Activated CD4-positive, alpha-beta T cell treated with anti-CD3 and anti-CD28 coated beads, Interleukin-2, amount 50 U/mL, for 16 hours (primary cell): ENCODE measurements around the gene PGM5.

ENCODE experiments used
- DNase-seq: peaks from one replicate; pipeline ENCODE4 v3.0.0-alpha.2; 2020

The PGM5 gene

GRCh38 chr9:68443624-68444023 is 87.2 kb downstream of the PGM5 start:
- DNase-seq: no peak

- DNase-seq: no peak
Measured at GRCh38 chr9:68446836-68447235, 90.4 kb downstream of the PGM5 start.

GRCh38 chr9:68447611-68448010 is 91.2 kb downstream of the PGM5 start:
- no peak for DNase-seq

GRCh38 chr9:68454579-68455334 is 98.3 kb downstream of the PGM5 start:
- DNase-seq: no peak

GRCh38 chr9:68455451-68455850 is 99.0 kb downstream of the PGM5 start:
- no peak for DNase-seq

GRCh38 chr9:68457803-68458202 is 101.4 kb downstream of the PGM5 start:
- DNase-seq: no peak

- no peak for DNase-seq
Measured at GRCh38 chr9:68458918-68459317, 102.5 kb downstream of the PGM5 start.

GRCh38 chr9:68462105-68462775 is 105.8 kb downstream of the PGM5 start:
- no peak for DNase-seq

- DNase-seq: no peak
Measured at GRCh38 chr9:68470067-68470466, 113.7 kb downstream of the PGM5 start.

- no peak for DNase-seq
Measured at GRCh38 chr9:68470634-68471033, 114.2 kb downstream of the PGM5 start.

GRCh38 chr9:68472119-68472518 is 115.7 kb downstream of the PGM5 start:
- no peak for DNase-seq

- no peak for DNase-seq
Measured at GRCh38 chr9:68473790-68474189, 117.4 kb downstream of the PGM5 start.

- DNase-seq: no peak
Measured at GRCh38 chr9:68476422-68476821, 120.0 kb downstream of the PGM5 start.

- no peak for DNase-seq
Measured at GRCh38 chr9:68476847-68477246, 120.4 kb downstream of the PGM5 start.

GRCh38 chr9:68480807-68481206 is 124.4 kb downstream of the PGM5 start:
- no peak for DNase-seq

GRCh38 chr9:68482548-68482947 is 126.1 kb downstream of the PGM5 start:
- no peak for DNase-seq

- DNase-seq: no peak
Measured at GRCh38 chr9:68488126-68488525, 131.7 kb downstream of the PGM5 start.

GRCh38 chr9:68489646-68490045 is 133.2 kb downstream of the PGM5 start:
- DNase-seq: no peak

GRCh38 chr9:68492806-68493205 is 136.4 kb downstream of the PGM5 start:
- no peak for DNase-seq

- DNase-seq: no peak
Measured at GRCh38 chr9:68493541-68493940, 137.1 kb downstream of the PGM5 start.

GRCh38 chr9:68493958-68494577 is 137.7 kb downstream of the PGM5 start:
- no peak for DNase-seq

GRCh38 chr9:68495247-68495646 is 138.8 kb downstream of the PGM5 start:
- DNase-seq: no peak

GRCh38 chr9:68496356-68496755 is 139.9 kb downstream of the PGM5 start:
- no peak for DNase-seq

GRCh38 chr9:68497629-68498028 is 141.2 kb downstream of the PGM5 start:
- no peak for DNase-seq
